PC-9 (cell line): ENCODE measurements around the gene CYFIP1. TPM values are rescaled to one million over a fixed set of nuclear protein-coding genes. Genes with fewer than 3 reads are reported as not detected.

ENCODE experiments used
- BruUV-seq: library from RNA; stranded (reverse); fragments of 400-500 nt; replicated peaks from 2 replicates; lab custom pipeline; 2021; lab: Mats Ljungman, UMichigan
- CTCF ChIA-PET: fragments of 300-600 bp; sonication (Branson Sonifier 250); formaldehyde crosslinking; loops from one replicate; lab custom pipeline; 2022; ENCODE audit warnings: antibody characterized with exemption; lab: Charles Lee
- POLR2A ChIA-PET: fragments of 300-600 bp; sonication (Branson Sonifier 250); formaldehyde crosslinking; loops from one replicate; lab custom pipeline; 2022; ENCODE audit warnings: antibody characterized with exemption; ENCODE audit not compliant: unreplicated experiment; lab: Charles Lee
- DNase-seq, 2 experiments: peaks; one replicate each; pipeline versions ENCODE4 v3.0.0 to v3.0.0-alpha.2; 2015 to 2022; ENCODE audit warnings: mixed read lengths in 1 of 2
- H2AFZ ChIP-seq: fragments of 200-600 bp; sonication (generic); 2 replicates; pipeline ENCODE4 v1.8.1; 2017; ENCODE audit warnings: antibody characterized with exemption
- H3F3A ChIP-seq: fragments of 200-600 bp; sonication (generic); 2 replicates; pipeline ENCODE4 v1.8.1; 2017; ENCODE audit warnings: antibody characterized with exemption, mild to moderate bottlenecking, low read depth; ENCODE audit not compliant: insufficient read depth
- H3K27ac ChIP-seq: fragments of 200-600 bp; sonication (generic); 2 replicates; pipeline ENCODE4 v1.6.1; 2016; ENCODE audit warnings: mixed run types
- H3K27me3 ChIP-seq: fragments of 200-600 bp; sonication (generic); 2 replicates; pipeline ENCODE4 v1.6.1; 2016; ENCODE audit warnings: low read depth, mixed run types; ENCODE audit not compliant: insufficient read depth
- H3K36me3 ChIP-seq: fragments of 200-600 bp; sonication (generic); 2 replicates; pipeline ENCODE4 v1.6.1; 2016; ENCODE audit warnings: low read depth, mixed run types
- H3K4me1 ChIP-seq: fragments of 200-600 bp; sonication (generic); replicated peaks from 2 replicates; pipeline ENCODE4 v1.6.1; 2016; ENCODE audit warnings: mixed run types; ENCODE audit not compliant: insufficient read depth
- H3K4me2 ChIP-seq: fragments of 200-600 bp; sonication (generic); 2 replicates; pipeline ENCODE4 v1.6.1; 2017; ENCODE audit warnings: mixed run types
- H3K4me3 ChIP-seq: fragments of 200-600 bp; sonication (generic); 2 replicates; pipeline ENCODE4 v1.6.1; 2016; ENCODE audit warnings: mixed run types
- H3K79me2 ChIP-seq: fragments of 200-600 bp; sonication (generic); 2 replicates; pipeline ENCODE4 v1.6.1; 2017; ENCODE audit warnings: low read depth, mixed run types
- H3K9me2 ChIP-seq: fragments of 200-600 bp; sonication (generic); 2 replicates; pipeline ENCODE4 v1.8.1; 2017; ENCODE audit warnings: mild to moderate bottlenecking; ENCODE audit not compliant: insufficient read depth
- H3K9me3 ChIP-seq: fragments of 200-600 bp; sonication (generic); 2 replicates; pipeline ENCODE4 v1.8.1; 2016; ENCODE audit warnings: low read depth; ENCODE audit not compliant: insufficient read depth
- H4K20me1 ChIP-seq: fragments of 200-600 bp; sonication (generic); 2 replicates; pipeline ENCODE4 v1.8.1; 2017; ENCODE audit not compliant: insufficient read depth
- CTCF ChIP-seq: fragments of 200-600 bp; sonication (generic); conservative IDR thresholded peaks from 2 replicates; pipeline ENCODE4 v1.6.1; 2017; ENCODE audit warnings: mixed run types, antibody characterized with exemption, mild to moderate bottlenecking, moderate library complexity
- EZH2 ChIP-seq: fragments of 200-600 bp; sonication (generic); IDR thresholded peaks from 2 replicates; pipeline ENCODE4 v1.8.0; 2017; ENCODE audit warnings: antibody characterized with exemption, low read depth
- intact Hi-C: fragments of 100-400 bp; cut with micrococcal nuclease; formaldehyde crosslinking; loops from one replicate; pipeline ENCODE4 v1.10.0; 2022; ENCODE audit not compliant: unreplicated experiment
- total RNA-seq: library from RNA; stranded (reverse); gene quantifications from 2 replicates; pipeline ENCODE4 v1.2.3, GENCODE V29; 2021

CYFIP1 gene
- total RNA-seq, 1 experiment from 2014 or later: 114 TPM

GRCh38 chr15:22958487-22959280 is 21.5 kb downstream of the CYFIP1 start:
- Histone ChIP-seq H4K20me1 (peaks cover 13% of the 10 kb centered on the region), H3K36me3 (no peaks in the 10 kb centered on the region), H3K4me1 (no peaks in the 10 kb centered on the region), H3K9me3 (no peaks in the 10 kb centered on the region), H3K4me3 (no peak overlapping the region), H3K9me2 (no peaks in the 10 kb centered on the region), H3F3A (no peaks in the 10 kb centered on the region), H3K27me3 (no peaks in the 10 kb centered on the region), H3K27ac (no peak overlapping the region), H3K79me2 (peaks cover 16% of the 10 kb centered on the region; the same call in 1 of the 2 replicates), H3K4me2 (no peak overlapping the region), H2AFZ (no peak overlapping the region)
- ChIA-PET POLR2A (no interaction called here), CTCF (no interaction called here)
- BruUV-seq: no TSS peak
- no peak for TF ChIP-seq CTCF
- no peak for TF ChIP-seq EZH2
- intact Hi-C loops: no loop called here
- DNase-seq: no peak

- no peaks in the 10 kb centered on the region for H3F3A ChIP-seq
- BruUV-seq: no TSS peak
- H3K36me3 ChIP-seq: no peaks in the 10 kb centered on the region
- H3K27me3 ChIP-seq: no peaks in the 10 kb centered on the region
- no peaks in the 10 kb centered on the region for H3K4me1 ChIP-seq
- POLR2A ChIA-PET: no interaction called here
- TF ChIP-seq EZH2 (no peak), CTCF (no peak)
- H3K9me3 ChIP-seq: no peaks in the 10 kb centered on the region
- no peak overlapping the region for H3K4me2 ChIP-seq
- no peaks in the 10 kb centered on the region for H3K9me2 ChIP-seq
- H3K4me3 ChIP-seq: no peak overlapping the region
- no peak for DNase-seq
- CTCF ChIA-PET: no interaction called here
- H3K79me2 ChIP-seq: peaks cover 16% of the 10 kb centered on the region; the same call in 1 of the 2 replicates
- peaks cover 6% of the 10 kb centered on the region for H4K20me1 ChIP-seq
- no peak overlapping the region for H2AFZ ChIP-seq
- H3K27ac ChIP-seq: no peak overlapping the region
- intact Hi-C loops: no loop called here
Measured at GRCh38 chr15:22956978-22957260, 23.2 kb downstream of the CYFIP1 start.

- H3K27me3 ChIP-seq: no peaks in the 10 kb centered on the region
- no peak overlapping the region for H3K4me2 ChIP-seq
- no peaks in the 10 kb centered on the region for H3F3A ChIP-seq
- no peaks in the 10 kb centered on the region for H3K4me1 ChIP-seq
- no peaks in the 10 kb centered on the region for H3K9me3 ChIP-seq
- H3K36me3 ChIP-seq: no peaks in the 10 kb centered on the region
- CTCF ChIA-PET: no interaction called here
- H3K4me3 ChIP-seq: no peak overlapping the region
- BruUV-seq: no TSS peak
- intact Hi-C loops: no loop called here
- DNase-seq: no peak
- peaks cover 6% of the 10 kb centered on the region for H4K20me1 ChIP-seq
- H3K79me2 ChIP-seq: peaks cover 16% of the 10 kb centered on the region; the same call in 1 of the 2 replicates
- no peak overlapping the region for H2AFZ ChIP-seq
- no peak overlapping the region for H3K27ac ChIP-seq
- no peak for TF ChIP-seq CTCF
- TF ChIP-seq EZH2: no peak
- no peaks in the 10 kb centered on the region for H3K9me2 ChIP-seq
- POLR2A ChIA-PET: no interaction called here
Measured at GRCh38 chr15:22956257-22956977, 23.8 kb downstream of the CYFIP1 start.
